ENCODE results near the gene UNKL.
"Not testable (repeated sequence)": the region's sequence is repeated elsewhere in the genome, so short reads cannot be mapped to it uniquely, and the experiment has no call there.

UNKL gene

GRCh38 chr16:1443980-1444729 lies 29.7 kb upstream of the UNKL start, which contains the start of gene CCDC154:
TSS of gene CCDC154 (minus strand) at chr16:1444556. CDS start at chr16:1444322, 234 bp downstream.
- no peak for DNase-seq
- H3K4me1 Mint-ChIP-seq, result peaks cover under 1% of the 10 kb centered on the region
- TF ChIP-seq CTCF (IDR thresholded peaks at IDR 0.05), result no peak
- H3K9me3 Mint-ChIP-seq, result no peaks in the 10 kb centered on the region
- H3K27me3 Mint-ChIP-seq (ENCODE audit: low read depth, poor library complexity), result no peaks in the 10 kb centered on the region
- peak within 1 kb of the TSS; percentile 39 for H3K27ac Mint-ChIP-seq
- no peak within 1 kb of the TSS for H3K4me3 Mint-ChIP-seq
- no peaks in the 10 kb centered on the region for H3K36me3 Mint-ChIP-seq (ENCODE audit: low read depth)

- Mint-ChIP-seq H3K9me3 (no peaks in the 10 kb centered on the region), H3K27ac (no peak overlapping the region), H3K4me1 (peaks cover 5% of the 10 kb centered on the region), H3K4me3 (no peak overlapping the region), H3K36me3 (ENCODE audit: low read depth) (no peaks in the 10 kb centered on the region), H3K27me3 (ENCODE audit: low read depth, poor library complexity) (no peaks in the 10 kb centered on the region)
- no peak for DNase-seq
- TF ChIP-seq CTCF (IDR thresholded peaks at IDR 0.05), result no peak
These were observed 29.0 kb upstream of the UNKL start for GRCh38 chr16:1443403-1443973.

- TF ChIP-seq CTCF (IDR thresholded peaks at IDR 0.05), result no peak
- Mint-ChIP-seq H3K27me3 (ENCODE audit: low read depth, poor library complexity) (no peaks in the 10 kb centered on the region), H3K4me3 (no peak overlapping the region)
These were observed 28.2 kb upstream of the UNKL start for GRCh38 chr16:1442697-1443096.

GRCh38 chr16:1441391-1441829 lies 26.9 kb upstream of the UNKL start:
- no peak for DNase-seq
- Mint-ChIP-seq H3K27me3 (ENCODE audit: low read depth, poor library complexity) (no peaks in the 10 kb centered on the region), H3K36me3 (ENCODE audit: low read depth) (no peaks in the 10 kb centered on the region), H3K9me3 (no peaks in the 10 kb centered on the region), H3K4me1 (peaks cover 5% of the 10 kb centered on the region), H3K27ac (no peak overlapping the region), H3K4me3 (no peak overlapping the region)
- no peak for TF ChIP-seq CTCF (IDR thresholded peaks at IDR 0.05)

More at GRCh38 chr16:1442697-1443096, 28.2 kb upstream of the UNKL start:
- Mint-ChIP-seq H3K27ac (no peak overlapping the region), H3K4me1 (peaks cover 5% of the 10 kb centered on the region), H3K36me3 (ENCODE audit: low read depth) (no peaks in the 10 kb centered on the region), H3K9me3 (no peaks in the 10 kb centered on the region)
- no peak for DNase-seq

GRCh38 chr16:1439699-1440074 lies 25.2 kb upstream of the UNKL start:
- H3K36me3 Mint-ChIP-seq (ENCODE audit: low read depth); DNase-seq; H3K9me3 Mint-ChIP-seq; H3K4me3 Mint-ChIP-seq; H3K4me1 Mint-ChIP-seq; H3K27ac Mint-ChIP-seq; H3K27me3 Mint-ChIP-seq (ENCODE audit: low read depth, poor library complexity): not testable (repeated sequence)

- no peaks in the 10 kb centered on the region for H3K36me3 Mint-ChIP-seq (ENCODE audit: low read depth)
- no peak overlapping the region for H3K4me3 Mint-ChIP-seq
- H3K27me3 Mint-ChIP-seq (ENCODE audit: low read depth, poor library complexity), result no peaks in the 10 kb centered on the region
- no peak overlapping the region for H3K27ac Mint-ChIP-seq
- no peak for DNase-seq
- H3K9me3 Mint-ChIP-seq, result no peaks in the 10 kb centered on the region
- H3K4me1 Mint-ChIP-seq, result peaks cover 5% of the 10 kb centered on the region
- no peak for TF ChIP-seq CTCF (IDR thresholded peaks at IDR 0.05)
These were observed 24.7 kb upstream of the UNKL start for GRCh38 chr16:1439058-1439698.

All from nephron progenitor cell (in vitro differentiated cells).